Liver (tissue), 3 donors: Measurements from ENCODE around the gene RDH11.

Source experiments
- CTCF ChIP-seq: fragments of 150-350 bp; IDR thresholded peaks from 2 replicates; pipeline ENCODE4 v1.5.1; 2017; ENCODE audit warnings: improper control_type of control experiment, low read depth, low read length; ENCODE audit not compliant: missing input control
- FOXA1 ChIP-seq: IDR thresholded peaks from 2 replicates; pipeline ENCODE4 v1.6.1; 2016; ENCODE audit warnings: antibody characterized with exemption
- MAX ChIP-seq: IDR thresholded peaks from 2 replicates; pipeline ENCODE4 v1.6.1; 2016; ENCODE audit warnings: antibody characterized with exemption
- RAD21 ChIP-seq, 2 donors: IDR thresholded peaks; 2 replicates each; pipeline ENCODE4 v1.6.1; 2016; ENCODE audit warnings: antibody characterized with exemption in 2 of 2, mild to moderate bottlenecking in 2 of 2
- REST ChIP-seq: IDR thresholded peaks from 2 replicates; pipeline ENCODE4 v1.6.1; 2016; ENCODE audit warnings: antibody characterized with exemption, mild to moderate bottlenecking
- SP1 ChIP-seq: IDR thresholded peaks from 2 replicates; pipeline ENCODE4 v1.6.1; 2018; ENCODE audit warnings: antibody characterized with exemption, mild to moderate bottlenecking
- TAF1 ChIP-seq: conservative IDR thresholded peaks from 2 replicates; pipeline ENCODE4 v1.6.1; 2016; ENCODE audit warnings: antibody characterized with exemption, mild to moderate bottlenecking
- YY1 ChIP-seq: IDR thresholded peaks from 2 replicates; pipeline ENCODE4 v1.6.1; 2016; ENCODE audit warnings: antibody characterized with exemption, mild to moderate bottlenecking
- donor health status: healthy.
- donor health status: healthy.

- TF ChIP-seq FOXA1 (no peak), CTCF (no peak), RAD21 (IDR thresholded peaks at IDR 0.05) (no peak), TAF1 (no peak), REST (no peak), SP1 (no peak), YY1 (no peak), MAX (no peak)
Observed at GRCh38 chr14:67652189-67652588, 43.4 kb downstream of the RDH11 start.
